ENCODE results near the gene NKD2. TPM values are rescaled to one million over a fixed set of nuclear protein-coding genes. Genes with fewer than 3 reads are reported as not detected.

Gene NKD2
- polyA plus RNA-seq, 2 of the 4 experiments (the other 2 are of a cell fraction): 1.2 to 4.2 TPM

GRCh38 chr5:997001-997474, 11.6 kb upstream of the NKD2 start:
- no peak overlapping the region for H3K4me2 ChIP-seq
- ChIA-PET CTCF (interaction anchor here (0.7 to 3.0 kb wide), 4 partner anchors 9 to 171 kb away, joined by 3 to 12 read pairs (median 7); no protein-coding TSS in a partner anchor), POLR2A (no interaction called here)
- DNase-seq (ENCODE audit: low read depth in 1 of 2, low spot score in 1 of 2): peak; percentile 36 to 46
- peak overlapping the region in 1 of 2 experiments; percentile 67; a peak in 3 of 6 replicates for H3K27ac ChIP-seq
- no peaks in the 10 kb centered on the region for H3K4me1 ChIP-seq
- FAIRE-seq: no peak
- TF ChIP-seq RFX5 (IDR thresholded peaks at IDR 0.05) (no peak), USF2 (IDR thresholded peaks at IDR 0.05) (no peak), HOXB5 (CRISPR knock-in tag; IDR thresholded peaks at IDR 0.05) (no peak), POLR2A (IDR thresholded peaks at IDR 0.05; ENCODE audit: low read length) (no peak), MAFK (IDR thresholded peaks at IDR 0.05; ENCODE audit: partially characterized antibody) (peak; percentile 18)
- 40% methylated on average over 4 of the region's 4 CpGs for WGBS (ENCODE audit: missing lambda C conversion rate)
- H3K9me3 ChIP-seq: no peaks in the 10 kb centered on the region
- H3K4me3 ChIP-seq: no peak overlapping the region
- ATAC-seq: peak in 1 of 2 experiments; percentile 77; a peak in 3 of 6 replicates

- Histone ChIP-seq H3K4me1 (no peaks in the 10 kb centered on the region), H3K9me3 (no peaks in the 10 kb centered on the region), H3K27ac (no peak overlapping the region), H3K4me3 (no peak overlapping the region), H3K4me2 (no peak overlapping the region)
- no peak for ATAC-seq
- DNase-seq (ENCODE audit: low read depth in 1 of 2, low spot score in 1 of 2): no peak
- no peak for TF ChIP-seq NR3C1 (IDR thresholded peaks at IDR 0.05)
- TF ChIP-seq EP300 (IDR thresholded peaks at IDR 0.05): no peak
- no peak for TF ChIP-seq E2F6 (IDR thresholded peaks at IDR 0.05; ENCODE audit: borderline replicate concordance, low read depth)
- no peak for TF ChIP-seq JUN (IDR thresholded peaks at IDR 0.05)
- CTCF ChIA-PET: interaction anchor here (0.6 to 3.0 kb wide), 10 partner anchors 10 to 176 kb away, joined by 3 to 11 read pairs (median 4); partner anchors contain the start of gene NKD2
- WGBS (ENCODE audit: missing lambda C conversion rate): 81% methylated on average over 6 of the region's 6 CpGs
- FAIRE-seq: no peak
- POLR2A ChIA-PET: no interaction called here
Observed at GRCh38 chr5:997711-998110, 10.9 kb upstream of the NKD2 start.

- TF ChIP-seq BCL3 (IDR thresholded peaks at IDR 0.05): no peak
- no peak for TF ChIP-seq TFCP2L1 (CRISPR knock-in tag; IDR thresholded peaks at IDR 0.05)
- TF ChIP-seq ZNF302 (CRISPR knock-in tag; IDR thresholded peaks at IDR 0.05): no peak
- TF ChIP-seq ZFP36 (IDR thresholded peaks at IDR 0.05; ENCODE audit: borderline replicate concordance, partially characterized antibody): no peak
- TF ChIP-seq EP300 (IDR thresholded peaks at IDR 0.05): no peak
- TF ChIP-seq MAZ (IDR thresholded peaks at IDR 0.05; ENCODE audit: borderline replicate concordance, low read depth, low read length): no peak
- no peak for TF ChIP-seq EHF (CRISPR knock-in tag; IDR thresholded peaks at IDR 0.05)
- no peak for TF ChIP-seq EHMT2 (IDR thresholded peaks at IDR 0.05; ENCODE audit: low read depth)
- no peak for TF ChIP-seq HOXB13 (CRISPR knock-in tag; IDR thresholded peaks at IDR 0.05; ENCODE audit: low read depth)
- no peak for TF ChIP-seq ESRRA (IDR thresholded peaks at IDR 0.05; ENCODE audit: borderline replicate concordance, low read length)
- no peak for TF ChIP-seq MYC (IDR thresholded peaks at IDR 0.05; ENCODE audit: borderline replicate concordance, low read length)
- TF ChIP-seq BHLHE40 (IDR thresholded peaks at IDR 0.05; ENCODE audit: low read depth, low read length): no peak
- no peak for TF ChIP-seq CHD2 (IDR thresholded peaks at IDR 0.05; ENCODE audit: low read length, partially characterized antibody)
- TF ChIP-seq CBX8 (IDR thresholded peaks at IDR 0.05): no peak
- TF ChIP-seq HOXB5 (CRISPR knock-in tag; IDR thresholded peaks at IDR 0.05): no peak
- TF ChIP-seq PBX3 (IDR thresholded peaks at IDR 0.05): no peak
- no peak for TF ChIP-seq RCOR1 (IDR thresholded peaks at IDR 0.05; ENCODE audit: low read depth, low read length)
- no peak for TF ChIP-seq RARB (CRISPR knock-in tag; IDR thresholded peaks at IDR 0.05)
- ATAC-seq: no peak
- Histone ChIP-seq H3K4me2 (no peak overlapping the region), H3K4me3 (no peak overlapping the region), H3K4me1 (no peaks in the 10 kb centered on the region), H3K27ac (no peak overlapping the region), H3K9me3 (no peaks in the 10 kb centered on the region)
- 83% methylated on average over 12 of the region's 12 CpGs for WGBS (ENCODE audit: missing lambda C conversion rate)
- DNase-seq (ENCODE audit: low read depth in 1 of 2, low spot score in 1 of 2): no peak
- CTCF ChIA-PET: interaction anchor here (0.6 to 2.0 kb wide), 7 partner anchors 9 to 176 kb away, joined by 3 to 5 read pairs (median 4); partner anchors contain the start of gene NKD2
- POLR2A ChIA-PET: no interaction called here
- no peak for FAIRE-seq
Observed at GRCh38 chr5:998246-999031, 10.2 kb upstream of the NKD2 start.

Measured in A549 (cell line).